H7 (cell line): ENCODE results near the gene PACSIN3. TPM values are rescaled to one million over a fixed set of nuclear protein-coding genes. Genes with fewer than 3 reads are reported as not detected.
A peak's percentile ranks its signal among the peaks of the same experiment; 100 is the strongest.

ENCODE experiments used
- DNase-seq: peaks from one replicate; pipeline ENCODE4 v3.0.0; 2012
- H3K27me3 ChIP-seq: 2 replicates; pipeline ENCODE4 v1.6.0; 2011; ENCODE audit warnings: mild to moderate bottlenecking, low read length; ENCODE audit not compliant: control insufficient read depth, insufficient read depth
- H3K36me3 ChIP-seq: replicated peaks from 2 replicates; pipeline ENCODE4 v1.5.1; 2011; ENCODE audit warnings: low read length; ENCODE audit not compliant: control insufficient read depth, insufficient read depth
- H3K4me3 ChIP-seq: 2 replicates; pipeline ENCODE4 v1.5.1; 2011; ENCODE audit warnings: low read depth, mild to moderate bottlenecking, control low read depth, low read length, moderate library complexity; ENCODE audit not compliant: insufficient read depth
- total RNA-seq: library from RNA; depleted of rRNA; stranded (reverse); fragments of >200 nt; shearing (Covaris generic); gene quantifications from 2 replicates; pipeline ENCODE4 v1.2.3, GENCODE V29; 2014

PACSIN3 gene
- total RNA-seq, 1 experiment from 2014 or later, result 76.2 TPM

DNA sequence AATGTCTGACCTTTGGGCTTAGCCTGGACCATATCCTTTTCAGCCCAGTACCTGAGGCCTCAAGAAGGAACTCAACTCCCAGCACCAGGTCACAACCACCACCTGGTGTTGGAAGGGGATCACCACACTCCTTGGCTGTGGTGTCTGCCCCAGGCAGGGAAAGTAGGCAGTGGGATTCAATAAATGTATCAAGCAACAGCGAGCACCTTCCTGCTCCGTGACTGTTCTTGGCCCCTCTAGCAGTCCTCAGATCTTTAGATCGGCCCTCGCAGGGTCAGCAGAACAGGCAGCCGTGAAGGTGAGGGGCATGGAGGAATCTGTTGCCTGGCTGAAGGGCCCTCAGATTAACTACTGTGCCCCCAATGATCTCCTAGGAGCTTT, 25.5 kb downstream of the PACSIN3 start:
- H3K27me3 ChIP-seq, result no peaks in the 10 kb centered on the region
- H3K4me3 ChIP-seq, result no peak overlapping the region
- peaks cover 8% of the 10 kb centered on the region for H3K36me3 ChIP-seq
- no peak for DNase-seq

DNA sequence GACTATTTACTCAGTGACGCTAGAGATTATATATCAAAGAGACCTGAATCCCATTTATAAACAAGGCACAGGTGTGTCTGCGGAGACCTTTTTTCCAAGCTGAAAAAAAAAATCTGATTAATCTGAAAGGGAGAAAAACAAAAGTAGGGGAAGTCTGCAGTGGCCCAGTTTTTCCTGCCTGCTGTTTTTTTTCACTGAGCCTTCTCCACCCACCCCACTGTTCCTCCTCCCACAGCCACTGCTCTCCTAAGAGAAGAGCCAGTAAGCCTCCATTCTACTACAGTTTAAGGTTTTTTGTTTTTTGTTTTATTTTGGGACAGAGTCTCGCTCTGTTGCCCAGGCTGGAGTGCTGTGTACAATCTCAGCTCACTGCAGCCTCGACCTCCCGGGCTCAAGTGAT, 28.0 kb downstream of the PACSIN3 start:
- no peaks in the 10 kb centered on the region for H3K27me3 ChIP-seq
- DNase-seq, result no peak
- H3K4me3 ChIP-seq, result no peak overlapping the region
- H3K36me3 ChIP-seq, result no peaks in the 10 kb centered on the region; the same call in 1 of the 2 replicates

DNA sequence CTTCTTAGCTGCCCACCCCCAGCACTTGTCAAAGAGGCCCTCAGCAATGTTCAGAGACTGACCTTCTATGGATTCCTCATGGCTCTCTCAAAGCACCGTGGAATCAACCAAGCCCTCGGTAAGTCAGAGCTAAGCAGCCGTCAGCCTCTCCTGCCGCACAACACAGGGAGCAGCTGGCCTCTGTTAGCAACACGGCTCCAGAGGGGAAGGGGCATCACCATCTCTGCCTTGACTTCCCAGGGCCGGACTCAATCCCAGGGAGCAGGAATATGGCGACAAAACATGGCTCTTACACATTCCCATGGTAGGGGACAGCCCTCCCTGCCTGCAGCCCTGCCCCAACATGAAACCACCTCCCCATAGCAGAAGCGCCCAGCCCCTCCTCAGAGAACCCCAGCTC, 28.4 kb downstream of the PACSIN3 start:
- Histone ChIP-seq H3K4me3 (no peak overlapping the region), H3K36me3 (no peaks in the 10 kb centered on the region; the same call in 1 of the 2 replicates), H3K27me3 (no peaks in the 10 kb centered on the region)
- DNase-seq, result no peak

DNA sequence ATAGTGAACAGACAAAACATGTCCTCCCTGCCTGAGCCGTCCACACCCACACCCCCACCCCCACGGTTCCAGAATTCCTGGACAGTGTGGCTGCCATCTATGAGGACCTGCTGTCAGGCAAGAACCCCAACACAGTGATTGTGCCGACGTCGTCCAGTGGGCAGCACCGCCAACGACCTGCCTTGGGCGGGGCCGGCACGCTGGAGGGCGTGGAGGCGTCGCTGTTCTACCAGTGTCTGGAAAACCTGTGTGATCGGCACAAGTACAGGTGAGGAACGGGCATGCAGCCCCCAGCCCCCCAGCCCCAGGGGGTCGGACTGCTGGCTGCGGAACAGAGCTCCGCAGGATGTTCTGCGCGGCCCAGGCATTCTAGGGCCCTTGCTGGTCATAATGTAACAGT, 29.3 kb downstream of the PACSIN3 start:
- DNase-seq, result no peak
- Histone ChIP-seq H3K4me3 (no peak overlapping the region), H3K36me3 (no peaks in the 10 kb centered on the region), H3K27me3 (no peaks in the 10 kb centered on the region)

DNA sequence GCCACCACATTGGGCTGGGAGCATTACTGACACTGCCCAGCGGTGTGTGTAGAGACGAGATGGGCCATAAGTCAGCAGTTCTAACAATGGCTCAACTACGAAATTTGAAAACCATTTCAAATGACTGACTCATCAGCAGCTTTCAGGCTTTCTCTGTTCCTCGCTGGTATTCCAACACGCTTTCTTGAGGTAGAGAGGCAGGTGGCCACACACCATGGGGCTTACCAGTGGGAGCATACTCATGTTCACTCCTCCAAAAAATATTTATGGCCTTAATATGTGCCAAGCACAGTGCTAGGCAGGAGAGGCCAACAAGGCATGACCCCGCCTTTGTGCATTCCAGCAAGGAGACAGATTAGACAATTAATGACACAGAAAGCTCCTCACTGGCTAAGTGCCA, 29.9 kb downstream of the PACSIN3 start:
- no peaks in the 10 kb centered on the region for H3K27me3 ChIP-seq
- no peaks in the 10 kb centered on the region for H3K36me3 ChIP-seq
- DNase-seq, result no peak
- no peak overlapping the region for H3K4me3 ChIP-seq

DNA sequence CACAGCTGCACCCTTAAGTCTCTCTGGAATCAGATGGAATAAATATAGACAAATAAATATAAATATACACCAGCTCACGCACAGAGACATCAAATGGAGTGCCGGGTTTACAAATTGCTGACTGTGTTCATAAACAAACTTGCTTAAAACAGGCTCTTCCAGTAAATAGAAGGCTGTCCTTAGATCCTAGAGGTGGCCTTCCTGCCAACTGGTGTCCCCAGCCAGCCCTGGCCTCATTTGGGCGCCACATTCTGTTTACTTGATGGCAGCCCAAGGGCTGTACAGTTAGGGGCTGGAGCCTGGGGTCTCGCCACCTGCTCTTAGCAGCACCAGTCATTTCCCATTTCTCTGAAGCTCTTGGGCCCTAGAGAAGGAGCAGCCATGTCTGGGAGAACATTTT, 30.4 kb downstream of the PACSIN3 start:
- Histone ChIP-seq H3K4me3 (no peak overlapping the region), H3K36me3 (no peaks in the 10 kb centered on the region), H3K27me3 (no peaks in the 10 kb centered on the region)
- DNase-seq, result no peak

DNA sequence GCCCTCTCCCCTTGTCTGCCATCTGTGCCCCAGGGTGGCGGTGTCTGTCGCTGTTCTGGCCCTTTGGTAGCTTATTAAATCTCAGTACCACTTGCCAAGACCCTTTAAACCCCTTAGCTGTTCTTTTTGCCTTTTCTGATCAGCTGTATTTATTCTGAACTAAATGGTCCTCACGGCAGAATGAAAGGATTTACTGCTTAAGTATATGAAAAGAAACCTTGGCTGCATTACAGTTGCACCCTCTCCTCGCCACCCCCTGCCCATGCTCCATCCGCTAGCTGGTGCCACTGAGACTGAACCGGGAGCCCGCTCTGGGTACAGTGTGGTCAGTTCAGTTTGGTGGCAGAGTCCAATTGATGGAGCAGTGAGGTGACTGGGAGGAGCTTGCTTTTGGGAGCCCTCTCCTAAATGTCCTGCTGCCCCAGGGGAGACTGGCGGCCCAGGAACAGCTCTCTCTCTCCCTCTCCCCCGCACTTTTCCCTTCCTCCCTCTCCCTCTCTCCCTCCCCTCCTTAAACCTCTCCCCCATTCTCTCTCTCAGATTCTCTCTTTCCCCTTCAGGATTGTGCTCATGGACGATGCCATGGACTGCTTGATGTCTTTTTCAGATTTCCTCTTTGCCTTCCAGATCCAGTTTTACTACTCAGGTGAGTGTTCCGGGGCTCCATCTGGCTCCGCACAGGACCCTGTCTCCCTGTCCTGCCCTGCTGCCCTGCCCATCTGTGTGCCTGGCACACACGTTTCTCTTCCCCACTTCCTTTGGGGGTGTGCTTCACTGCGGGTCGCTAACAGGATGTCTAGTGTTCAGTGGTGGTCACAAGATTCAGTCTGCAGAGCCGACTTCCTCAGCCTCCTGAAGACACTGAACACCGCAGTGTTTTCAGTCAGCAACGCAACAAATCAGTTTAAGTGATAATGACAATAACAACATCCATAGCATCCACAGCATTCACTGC, 31.3 kb downstream of the PACSIN3 start:
- Histone ChIP-seq H3K4me3 (no peak overlapping the region), H3K36me3 (no peaks in the 10 kb centered on the region), H3K27me3 (no peaks in the 10 kb centered on the region)
- peak; percentile 32 for DNase-seq

DNA sequence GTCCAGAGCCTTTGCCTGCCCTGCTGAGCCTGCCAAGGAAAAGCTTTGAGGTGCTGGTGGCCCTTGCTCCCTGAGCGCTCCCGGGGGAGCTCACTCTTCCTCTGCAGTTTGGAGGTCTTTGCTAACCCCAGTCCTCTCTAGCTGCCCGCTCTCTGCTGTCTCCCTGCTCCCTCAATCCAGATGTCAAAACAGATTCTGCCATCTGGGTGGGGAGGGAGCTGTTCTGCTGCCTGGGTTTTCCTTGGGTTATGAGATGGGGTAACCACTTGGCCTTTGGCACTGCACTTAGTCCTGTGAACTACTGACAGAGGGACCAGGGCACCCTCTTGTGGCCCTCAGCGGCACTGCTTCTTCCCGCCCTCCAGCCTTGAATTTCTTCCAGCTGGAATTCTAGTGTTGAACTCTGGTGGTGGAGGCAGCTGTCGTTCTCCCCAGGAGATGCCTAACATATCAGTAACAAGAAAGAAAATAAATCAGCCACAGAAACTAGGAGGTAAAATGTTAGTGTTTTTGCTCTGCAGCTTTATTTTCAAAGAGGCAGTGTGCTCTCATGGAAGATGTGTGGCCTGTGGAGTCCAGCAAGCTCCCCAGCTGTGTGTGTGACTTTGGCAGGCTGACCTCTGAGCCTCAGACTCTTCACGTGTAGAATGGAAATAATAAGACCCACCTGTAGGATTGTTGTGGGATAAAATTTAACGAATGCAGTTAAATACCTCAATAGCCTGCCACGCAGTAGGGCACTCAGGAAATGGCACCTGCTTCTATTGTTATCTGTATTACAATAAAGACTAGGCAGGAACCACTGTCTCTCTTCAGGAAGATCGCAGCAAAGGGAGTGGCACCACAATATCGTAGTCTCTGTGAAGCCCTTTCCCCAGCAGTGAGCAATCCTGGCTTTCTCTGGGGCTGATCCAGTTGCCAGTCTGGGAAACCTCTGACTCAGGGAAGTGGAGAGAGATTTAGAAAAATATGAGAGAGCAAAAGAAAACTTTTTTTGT, 33.0 kb downstream of the PACSIN3 start:
- Histone ChIP-seq H3K27me3 (no peaks in the 10 kb centered on the region), H3K4me3 (no peak overlapping the region), H3K36me3 (no peaks in the 10 kb centered on the region)
- DNase-seq, result peak; percentile 89

DNA sequence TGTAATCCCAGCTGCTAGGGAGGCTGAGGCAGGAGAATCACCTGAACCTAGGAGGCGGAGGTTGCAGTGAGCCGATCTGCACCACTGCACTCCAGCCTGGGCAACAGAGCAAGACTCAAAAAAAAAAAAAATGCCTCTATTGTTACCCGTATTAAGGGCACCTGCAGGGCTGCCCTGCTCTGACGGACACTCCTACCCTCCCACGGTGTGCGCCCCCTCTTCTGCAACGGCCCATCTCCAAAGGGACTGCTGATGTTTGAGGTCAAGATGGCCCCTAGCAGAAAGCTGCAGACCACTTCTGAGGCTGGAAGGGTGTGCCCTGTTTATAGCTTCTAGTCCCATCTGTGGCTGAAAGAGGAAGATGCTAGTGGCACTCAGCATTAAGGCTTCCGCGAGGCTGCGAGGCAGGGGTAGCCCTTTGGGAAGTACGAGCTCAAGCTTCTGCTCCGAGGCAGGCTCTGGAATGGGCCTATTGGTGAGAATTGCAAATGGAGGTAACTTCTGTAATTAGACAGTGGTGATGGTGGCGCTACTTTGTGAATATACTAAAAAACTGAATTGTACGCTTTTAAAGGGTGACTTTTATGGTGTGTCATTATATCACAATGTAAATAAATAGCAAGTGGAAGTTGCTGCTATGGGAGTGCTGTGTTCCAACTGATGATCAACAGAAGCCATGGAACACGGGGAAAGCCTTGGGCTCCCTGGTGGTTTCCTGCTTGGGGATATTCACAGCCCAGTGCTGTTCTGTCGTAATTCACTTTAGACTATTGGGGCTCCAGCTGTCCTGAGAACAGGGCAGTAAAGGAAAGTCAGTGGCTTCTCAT, 33.9 kb downstream of the PACSIN3 start:
- Histone ChIP-seq H3K4me3 (no peak overlapping the region), H3K27me3 (no peaks in the 10 kb centered on the region), H3K36me3 (no peaks in the 10 kb centered on the region; the same call in 1 of the 2 replicates)
- DNase-seq, result no peak

DNA sequence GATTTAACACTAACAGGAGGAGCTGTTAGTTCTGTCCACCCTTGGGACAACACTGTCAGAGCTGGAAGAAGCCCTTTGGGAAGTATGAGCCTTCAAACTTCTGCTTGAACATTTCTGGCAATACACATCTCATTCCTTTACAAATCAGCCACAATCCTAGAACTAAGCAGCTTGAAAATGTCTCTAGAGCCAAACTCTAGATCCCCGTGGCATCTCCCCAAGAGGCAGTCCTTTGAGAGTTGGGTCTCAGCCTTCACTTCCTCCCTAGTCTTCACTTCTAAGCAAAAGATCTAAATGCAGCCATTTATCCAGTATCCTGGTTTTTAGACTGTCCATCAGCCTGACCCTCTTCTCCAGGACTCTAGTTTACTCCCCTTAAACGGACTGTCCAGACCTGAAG, 36.5 kb downstream of the PACSIN3 start:
- Histone ChIP-seq H3K4me3 (no peak overlapping the region), H3K36me3 (no peaks in the 10 kb centered on the region; the same call in 1 of the 2 replicates), H3K27me3 (no peaks in the 10 kb centered on the region)
- no peak for DNase-seq

DNA sequence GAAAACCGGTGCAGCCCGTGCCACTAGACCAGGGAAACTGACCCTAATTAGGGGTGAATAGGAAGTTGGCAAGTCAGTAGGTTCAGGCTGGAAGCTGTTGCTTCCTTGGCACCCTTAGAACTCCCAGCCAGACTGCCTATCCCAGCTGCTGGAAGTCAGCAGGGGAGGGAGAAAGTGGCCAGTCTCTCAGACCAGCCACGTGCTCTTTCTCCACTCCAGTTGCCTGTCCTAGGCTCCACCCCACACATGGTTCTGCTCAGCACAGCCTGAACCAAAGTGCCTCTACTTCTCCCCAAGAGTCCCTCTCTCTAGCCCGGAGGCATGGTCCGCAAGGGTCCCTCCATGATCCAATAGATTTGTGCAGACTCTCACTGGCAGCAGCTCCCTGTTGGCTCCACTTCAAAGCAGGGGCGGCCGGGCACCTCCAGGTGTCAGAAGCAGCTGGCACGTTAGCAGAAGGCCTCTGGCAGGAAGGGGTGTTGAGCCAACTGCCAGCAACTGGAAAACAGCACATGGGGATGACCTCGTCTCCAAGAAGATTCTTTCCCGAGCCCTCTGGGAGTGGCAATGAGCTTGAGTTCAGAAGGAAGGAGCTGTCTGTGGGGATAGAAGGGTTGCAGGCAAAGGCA, 37.2 kb downstream of the PACSIN3 start:
- no peaks in the 10 kb centered on the region; the same call in 1 of the 2 replicates for H3K36me3 ChIP-seq
- no peak overlapping the region for H3K4me3 ChIP-seq
- H3K27me3 ChIP-seq, result no peaks in the 10 kb centered on the region
- no peak for DNase-seq

DNA sequence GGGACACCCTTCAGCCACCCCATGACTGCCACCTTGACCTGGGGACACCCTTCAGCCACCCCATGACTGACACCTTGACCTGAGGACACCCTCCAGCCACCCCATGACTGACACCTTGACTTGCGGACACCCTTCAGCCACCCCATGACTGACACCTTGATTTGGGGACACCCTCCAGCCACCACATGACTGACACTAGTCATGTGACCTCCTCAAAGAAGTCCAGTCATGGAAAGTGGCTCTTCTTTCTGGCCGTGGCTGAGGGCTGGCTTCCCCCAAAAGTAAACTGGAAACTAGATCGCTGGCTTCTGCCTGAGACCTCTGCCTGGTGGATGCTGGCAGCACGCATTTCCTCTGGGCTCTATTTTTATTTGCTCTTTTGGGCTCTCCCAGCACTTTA, 38.0 kb downstream of the PACSIN3 start:
- no peak for DNase-seq
- Histone ChIP-seq H3K4me3 (no peak overlapping the region), H3K27me3 (no peaks in the 10 kb centered on the region), H3K36me3 (no peaks in the 10 kb centered on the region; the same call in 1 of the 2 replicates)

DNA sequence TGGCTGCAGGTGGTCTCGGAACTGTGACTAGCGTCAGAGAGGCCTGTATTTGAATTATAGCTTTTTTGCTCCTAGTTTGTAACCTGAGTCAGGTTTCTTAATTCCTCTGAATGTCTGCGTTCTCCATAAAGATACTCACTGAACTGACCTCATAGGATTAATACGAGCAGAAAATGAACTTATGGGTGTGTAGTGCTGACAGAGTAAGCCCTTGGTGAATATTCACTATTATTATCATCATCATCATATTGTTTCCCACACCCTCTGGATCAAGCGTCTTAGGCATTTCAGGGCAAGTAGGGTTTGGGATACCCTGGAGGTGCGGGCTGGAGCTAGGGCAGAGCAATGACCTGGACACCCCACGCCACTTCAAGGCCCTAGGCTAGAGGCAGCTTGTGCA, 38.6 kb downstream of the PACSIN3 start:
- DNase-seq, result no peak
- Histone ChIP-seq H3K36me3 (no peaks in the 10 kb centered on the region; the same call in 1 of the 2 replicates), H3K27me3 (no peaks in the 10 kb centered on the region), H3K4me3 (no peak overlapping the region)
